ENCODE data around the gene NFATC2IP.
"Not testable (repeated sequence)": the region's sequence is repeated elsewhere in the genome, so short reads cannot be mapped to it uniquely, and the experiment has no call there.

NFATC2IP gene

GRCh38 chr16:28925386-28926228, 25.1 kb upstream of the NFATC2IP start:
- DNase-seq (ENCODE audit: low read depth, low spot score), result peak; percentile 63

GRCh38 chr16:28926284-28926683, 24.5 kb upstream of the NFATC2IP start:
- not testable (repeated sequence) for DNase-seq (ENCODE audit: low read depth, low spot score)

GRCh38 chr16:28927815-28928214, 22.9 kb upstream of the NFATC2IP start:
- no peak for DNase-seq (ENCODE audit: low read depth, low spot score)

GRCh38 chr16:28930203-28930602, 20.5 kb upstream of the NFATC2IP start:
- no peak for DNase-seq (ENCODE audit: low read depth, low spot score)

GRCh38 chr16:28930652-28931051, 20.1 kb upstream of the NFATC2IP start:
- DNase-seq (ENCODE audit: low read depth, low spot score), result no peak

- DNase-seq (ENCODE audit: low read depth, low spot score), result no peak
Observed at GRCh38 chr16:28931801-28932225, 18.9 kb upstream of the NFATC2IP start, which contains the start of gene CD19. Gene CD19, plus strand, starts transcription at chr16:28931971. Its CDS starts 30 bp downstream, at chr16:28932001.

- no peak for DNase-seq (ENCODE audit: low read depth, low spot score)
Observed at GRCh38 chr16:28932339-28933141, 18.2 kb upstream of the NFATC2IP start.

- no peak for DNase-seq (ENCODE audit: low read depth, low spot score)
Observed at GRCh38 chr16:28933171-28933570, 17.6 kb upstream of the NFATC2IP start.

- DNase-seq (ENCODE audit: low read depth, low spot score), result no peak
Observed at GRCh38 chr16:28935346-28935745, 15.4 kb upstream of the NFATC2IP start.

- DNase-seq (ENCODE audit: low read depth, low spot score), result peak; percentile 56
Observed at GRCh38 chr16:28935924-28936783, 14.6 kb upstream of the NFATC2IP start.

GRCh38 chr16:28936784-28937155, 14.0 kb upstream of the NFATC2IP start:
- DNase-seq (ENCODE audit: low read depth, low spot score), result no peak

- DNase-seq (ENCODE audit: low read depth, low spot score), result no peak
Observed at GRCh38 chr16:28937222-28937876, 13.4 kb upstream of the NFATC2IP start.

- DNase-seq (ENCODE audit: low read depth, low spot score), result no peak
Observed at GRCh38 chr16:28938721-28939120, 12.0 kb upstream of the NFATC2IP start.

- DNase-seq (ENCODE audit: low read depth, low spot score), result not testable (repeated sequence)
Observed at GRCh38 chr16:28939825-28940224, 10.9 kb upstream of the NFATC2IP start.

- DNase-seq (ENCODE audit: low read depth, low spot score), result no peak
Observed at GRCh38 chr16:28943281-28943680, 7.5 kb upstream of the NFATC2IP start.

- no peak for DNase-seq (ENCODE audit: low read depth, low spot score)
Observed at GRCh38 chr16:28946681-28947080, 4.1 kb upstream of the NFATC2IP start.

- no peak for DNase-seq (ENCODE audit: low read depth, low spot score)
Observed at GRCh38 chr16:28951410-28951943, 740 bp downstream of the NFATC2IP start.

- no peak for DNase-seq (ENCODE audit: low read depth, low spot score)
Observed at GRCh38 chr16:28958216-28958615, 7.5 kb downstream of the NFATC2IP start.

GRCh38 chr16:28958836-28959235, 8.1 kb downstream of the NFATC2IP start:
- DNase-seq (ENCODE audit: low read depth, low spot score), result no peak

- DNase-seq (ENCODE audit: low read depth, low spot score), result no peak
Observed at GRCh38 chr16:28964072-28964471, 13.3 kb downstream of the NFATC2IP start.

- no peak for DNase-seq (ENCODE audit: low read depth, low spot score)
Observed at GRCh38 chr16:28964496-28964895, 13.8 kb downstream of the NFATC2IP start.

All from activated naive CD8-positive, alpha-beta T cell treated with anti-CD3 and anti-CD28 coated beads, Interleukin-2, amount 50 U/mL, for 16 hours (primary cell).